ENCODE results near the gene MON2. TPM values are rescaled to one million over a fixed set of nuclear protein-coding genes. Genes with fewer than 3 reads are reported as not detected.

The MON2 gene
- total and polyA plus RNA-seq, 2 of the 13 experiments (the other 11 are each of a cell fraction or from before 2014, with no cell fraction given) = 10.5 to 24.8 TPM

- TF ChIP-seq MED8 (CRISPR knock-in tag; IDR thresholded peaks at IDR 0.05; ENCODE audit: insufficient replicate concordance) (no peak), MTF2 (CRISPR knock-in tag; IDR thresholded peaks at IDR 0.05; ENCODE audit: borderline replicate concordance) (no peak), NR2F1 (CRISPR knock-in tag; IDR thresholded peaks at IDR 0.05) (no peak), ZNF224 (CRISPR knock-in tag; IDR thresholded peaks at IDR 0.05) (no peak), ZNF619 (CRISPR knock-in tag; IDR thresholded peaks at IDR 0.05) (no peak), PAWR (CRISPR knock-in tag; IDR thresholded peaks at IDR 0.05; ENCODE audit: borderline replicate concordance) (no peak), ARID2 (CRISPR knock-in tag; IDR thresholded peaks at IDR 0.05; ENCODE audit: borderline replicate concordance) (no peak), ZNF367 (CRISPR knock-in tag; IDR thresholded peaks at IDR 0.05; ENCODE audit: borderline replicate concordance) (no peak), ZMAT5 (CRISPR knock-in tag; IDR thresholded peaks at IDR 0.05; ENCODE audit: borderline replicate concordance, low read depth) (no peak), REST (IDR thresholded peaks at IDR 0.05; ENCODE audit: borderline replicate concordance in 1 of 2, low read depth in 1 of 2, low read length in 2 of 2) (no peak), DRAP1 (CRISPR knock-in tag; IDR thresholded peaks at IDR 0.05) (no peak), DZIP1 (CRISPR knock-in tag; IDR thresholded peaks at IDR 0.05) (no peak), KDM6A (CRISPR knock-in tag; IDR thresholded peaks at IDR 0.05; ENCODE audit: low read depth) (no peak), ZNF784 (CRISPR knock-in tag; IDR thresholded peaks at IDR 0.05; ENCODE audit: borderline replicate concordance) (no peak), IRF9 (CRISPR knock-in tag; IDR thresholded peaks at IDR 0.05; ENCODE audit: borderline replicate concordance) (no peak), ZNF232 (CRISPR knock-in tag; IDR thresholded peaks at IDR 0.05; ENCODE audit: borderline replicate concordance) (no peak), ZNF235 (CRISPR knock-in tag; IDR thresholded peaks at IDR 0.05; ENCODE audit: borderline replicate concordance) (no peak), ZZZ3 (CRISPR knock-in tag; IDR thresholded peaks at IDR 0.05; ENCODE audit: borderline replicate concordance) (no peak)
Observed at GRCh38 chr12:62635649-62636048, 169.0 kb downstream of the MON2 start (continued).
